Inflammatory macrophage (primary cell): ENCODE measurements around the gene STARD8.
"Not testable (repeated sequence)": the region's sequence is repeated elsewhere in the genome, so short reads cannot be mapped to it uniquely, and the experiment has no call there.

Experiments used
- DNase-seq, 2 donors: peaks; one replicate each; pipeline ENCODE4 v3.0.0-alpha.2; 2020 to 2022

Gene STARD8

DNA sequence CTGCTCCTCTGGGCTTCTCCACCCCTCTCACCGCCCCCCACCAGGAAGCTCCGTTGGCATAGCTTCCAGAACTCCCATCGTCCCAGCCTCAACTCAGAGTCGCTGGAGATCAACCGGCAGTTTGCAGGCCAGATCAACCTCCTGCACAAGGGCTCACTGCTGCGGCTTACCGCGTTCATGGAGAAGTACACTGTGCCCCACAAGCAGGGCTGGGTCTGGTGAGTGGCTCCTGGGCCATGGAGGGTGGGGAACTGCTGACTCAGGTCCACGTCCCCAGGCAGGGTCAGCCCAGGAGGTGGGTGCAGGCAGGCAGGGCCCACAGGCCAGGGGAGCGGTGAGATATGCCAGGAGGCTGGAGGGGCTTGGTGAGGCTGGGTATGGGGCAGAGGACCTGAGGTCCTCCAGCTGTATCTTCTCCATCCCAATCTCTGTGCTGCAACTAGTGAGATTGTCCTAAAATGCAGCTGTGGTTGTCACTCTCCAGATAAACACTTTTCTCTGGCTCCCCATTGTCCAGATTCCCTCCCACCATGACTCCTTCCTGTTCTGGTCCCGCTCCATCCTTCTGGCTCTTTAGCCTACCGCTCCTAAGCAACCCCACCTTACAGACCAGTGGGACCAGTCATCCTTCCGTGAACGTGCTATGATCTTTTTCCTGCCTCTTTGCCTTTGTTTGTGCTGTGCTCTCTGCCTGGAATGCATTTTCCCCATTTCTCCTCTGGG lies 71.9 kb downstream of the STARD8 start:
- no peak for DNase-seq

DNA sequence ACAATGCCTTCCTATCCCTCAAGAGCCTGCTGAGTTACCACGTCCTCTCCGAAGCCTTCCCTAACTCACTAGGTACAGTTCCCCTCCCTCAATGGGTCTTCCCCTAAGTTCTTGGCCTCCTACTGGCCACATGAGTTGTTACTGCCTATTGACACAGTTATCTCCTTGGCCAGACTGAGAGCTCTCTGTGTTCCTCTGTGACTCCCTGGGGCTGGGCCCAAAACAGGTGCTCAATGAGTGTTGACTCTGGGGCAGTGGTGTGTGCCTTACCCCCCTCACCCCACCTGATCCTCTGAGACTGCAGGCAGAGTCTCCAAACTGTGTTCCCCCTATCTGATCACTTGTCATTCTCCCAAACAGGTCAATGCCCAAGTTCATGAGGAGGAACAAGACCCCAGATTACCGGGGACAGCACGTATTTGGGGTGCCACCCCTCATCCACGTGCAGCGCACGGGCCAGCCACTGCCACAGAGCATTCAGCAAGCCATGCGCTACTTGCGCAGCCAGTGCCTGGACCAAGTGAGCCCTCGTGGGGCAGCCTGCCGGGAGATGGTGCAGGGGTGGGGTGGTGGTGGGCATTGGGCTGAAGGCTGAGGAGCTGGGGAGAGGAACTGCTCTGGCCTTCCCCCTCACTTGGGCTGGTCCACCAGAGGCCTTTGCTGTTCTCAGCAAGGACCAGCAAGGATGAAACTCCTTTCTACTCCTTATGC lies 72.6 kb downstream of the STARD8 start:
- DNase-seq: no peak

DNA sequence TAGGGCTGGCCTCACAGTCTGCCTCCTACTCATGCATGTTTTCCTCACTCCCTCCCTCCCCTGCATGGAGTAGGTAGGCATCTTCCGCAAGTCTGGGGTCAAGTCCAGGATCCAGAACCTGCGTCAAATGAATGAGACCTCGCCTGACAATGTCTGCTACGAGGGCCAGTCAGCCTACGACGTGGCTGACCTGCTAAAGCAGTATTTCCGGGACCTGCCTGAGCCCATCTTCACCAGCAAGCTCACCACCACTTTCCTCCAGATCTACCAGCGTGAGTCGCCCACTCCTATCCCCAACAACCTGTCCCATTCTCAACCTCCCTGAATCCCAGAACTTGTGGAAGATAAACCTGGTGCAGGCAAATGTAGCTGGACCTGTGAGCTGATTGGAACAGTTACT lies 73.4 kb downstream of the STARD8 start:
- DNase-seq: no peak

DNA sequence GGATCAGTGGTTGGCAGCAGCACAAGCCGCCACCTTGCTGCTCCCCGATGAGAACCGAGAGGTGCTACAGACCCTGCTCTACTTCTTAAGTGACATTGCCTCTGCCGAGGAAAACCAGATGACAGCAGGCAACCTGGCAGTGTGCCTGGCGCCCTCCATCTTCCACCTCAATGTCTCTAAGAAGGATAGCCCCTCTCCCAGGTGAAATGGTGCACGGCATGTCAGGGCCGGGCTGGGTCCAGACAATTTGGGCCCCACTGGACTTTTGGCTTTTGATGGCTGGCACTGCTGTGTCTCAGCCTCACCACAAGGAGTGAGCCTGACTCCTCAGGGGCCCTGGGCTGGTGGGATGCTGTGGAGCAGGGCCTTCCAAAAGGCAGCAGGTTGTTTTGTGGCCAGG lies 74.1 kb downstream of the STARD8 start:
- no peak for DNase-seq

DNA sequence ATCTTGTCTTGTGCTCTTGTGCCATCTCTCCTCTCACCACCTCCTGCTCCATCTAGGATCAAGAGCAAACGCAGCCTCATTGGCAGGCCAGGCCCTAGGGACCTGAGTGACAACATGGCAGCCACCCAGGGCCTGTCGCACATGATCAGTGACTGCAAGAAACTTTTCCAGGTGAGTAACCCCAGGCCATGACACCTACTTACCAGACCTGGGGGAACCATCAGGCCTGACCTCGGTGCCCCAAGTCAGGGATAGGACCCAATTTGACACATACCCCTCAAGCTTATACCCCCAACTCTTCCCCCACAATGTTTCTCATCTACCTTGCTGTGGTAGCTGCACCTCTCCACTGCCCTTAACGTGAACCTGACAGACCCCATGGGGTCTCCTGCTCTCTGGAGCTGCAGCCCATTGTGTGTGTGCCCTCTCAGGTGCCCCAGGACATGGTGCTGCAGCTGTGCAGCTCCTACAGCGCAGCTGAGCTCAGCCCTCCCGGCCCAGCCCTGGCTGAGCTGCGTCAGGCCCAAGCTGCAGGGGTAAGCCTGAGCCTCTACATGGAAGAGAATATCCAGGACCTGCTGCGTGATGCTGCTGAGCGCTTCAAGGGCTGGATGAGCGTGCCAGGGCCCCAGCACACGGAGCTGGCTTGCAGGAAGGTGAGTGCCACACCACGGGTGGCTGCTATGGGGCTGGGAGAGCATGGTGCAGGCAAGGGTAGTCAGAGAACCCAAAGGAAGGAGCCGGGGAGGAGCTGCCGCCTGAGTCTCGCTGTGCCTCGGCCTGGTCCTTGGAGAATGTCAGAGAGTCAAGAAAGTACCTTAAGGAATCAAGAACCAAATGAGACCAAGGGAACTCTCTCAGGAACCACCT lies 74.8 kb downstream of the STARD8 start:
- no peak for DNase-seq

DNA sequence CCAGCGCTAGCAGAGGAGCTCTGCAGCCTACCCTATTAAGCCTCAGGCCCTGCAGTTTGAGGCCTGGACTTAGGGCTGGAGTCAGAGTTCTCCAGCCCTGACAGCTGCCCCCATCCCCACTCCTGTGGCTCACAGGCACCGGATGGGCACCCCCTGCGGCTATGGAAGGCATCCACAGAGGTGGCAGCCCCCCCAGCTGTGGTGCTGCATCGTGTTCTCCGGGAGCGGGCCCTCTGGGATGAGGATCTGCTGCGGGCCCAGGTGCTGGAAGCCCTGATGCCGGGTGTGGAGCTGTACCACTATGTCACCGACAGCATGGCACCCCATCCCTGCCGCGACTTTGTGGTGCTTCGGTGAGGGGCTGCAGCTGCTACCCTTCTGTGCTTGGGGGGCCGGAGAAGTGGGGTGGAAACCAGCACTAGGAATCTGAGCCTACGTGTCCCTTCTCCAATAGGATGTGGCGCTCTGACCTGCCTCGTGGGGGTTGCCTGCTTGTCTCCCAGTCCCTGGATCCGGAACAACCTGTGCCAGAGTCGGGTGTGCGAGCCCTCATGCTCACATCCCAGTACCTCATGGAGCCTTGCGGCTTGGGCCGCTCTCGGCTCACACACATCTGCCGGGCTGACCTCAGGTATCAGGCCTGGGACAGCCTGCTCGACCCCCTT lies 76.2 kb downstream of the STARD8 start:
- no peak for DNase-seq

DNA sequence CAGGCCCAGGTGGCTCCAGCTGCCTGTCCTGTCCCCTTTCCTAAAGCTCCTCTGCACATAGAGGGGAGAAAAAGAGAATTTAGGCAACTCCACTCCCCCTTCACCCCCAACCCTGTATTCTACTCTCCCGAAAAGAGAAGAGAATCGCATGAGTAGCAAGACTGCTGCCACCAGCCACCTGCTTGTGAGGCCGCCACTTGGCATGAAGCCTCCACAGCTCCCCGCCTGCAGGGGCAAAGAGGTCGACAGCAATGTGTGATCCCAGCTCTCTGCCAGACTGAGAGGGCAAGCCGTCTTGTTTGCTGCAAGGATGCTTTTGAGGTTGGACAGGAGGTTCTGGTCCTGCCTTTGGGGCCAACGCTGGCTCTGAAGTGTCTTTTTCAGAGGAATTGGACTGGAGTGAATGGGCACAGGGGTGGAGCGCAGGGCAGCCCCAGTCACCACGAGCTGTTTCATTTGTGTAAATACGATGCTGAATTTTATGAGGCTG lies 77.1 kb downstream of the STARD8 start:
- DNase-seq: no peak

DNA sequence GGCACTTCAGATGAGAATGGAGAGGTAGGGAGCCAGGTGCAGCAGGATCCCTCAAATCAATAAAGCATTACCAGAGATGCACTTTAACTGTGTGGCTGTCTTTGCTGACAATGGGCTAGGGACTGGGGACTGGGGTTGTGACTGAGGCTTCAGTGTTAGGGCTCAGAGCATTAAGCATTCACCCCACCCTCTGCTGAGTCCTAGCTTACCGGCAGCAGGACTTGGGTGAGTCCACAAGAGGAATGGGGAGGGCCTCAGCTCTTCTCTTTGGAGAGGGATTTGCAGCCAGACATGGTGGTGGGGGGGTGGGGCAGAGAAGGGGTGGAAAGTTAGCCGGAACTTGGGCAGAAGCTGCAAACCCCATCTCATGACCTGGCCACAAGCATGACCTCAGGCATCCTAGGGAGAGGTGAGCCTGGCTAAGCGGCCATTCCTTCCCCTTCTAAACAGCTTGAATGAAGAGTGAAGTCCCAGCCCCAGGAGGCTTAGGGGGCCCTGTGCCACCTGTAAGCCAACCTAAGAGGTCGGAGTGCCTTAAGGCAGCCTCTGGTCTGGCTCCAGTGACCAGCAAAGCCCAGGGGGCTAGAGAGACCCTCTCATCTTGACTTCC lies 78.4 kb downstream of the STARD8 start:
- DNase-seq: no peak

DNA sequence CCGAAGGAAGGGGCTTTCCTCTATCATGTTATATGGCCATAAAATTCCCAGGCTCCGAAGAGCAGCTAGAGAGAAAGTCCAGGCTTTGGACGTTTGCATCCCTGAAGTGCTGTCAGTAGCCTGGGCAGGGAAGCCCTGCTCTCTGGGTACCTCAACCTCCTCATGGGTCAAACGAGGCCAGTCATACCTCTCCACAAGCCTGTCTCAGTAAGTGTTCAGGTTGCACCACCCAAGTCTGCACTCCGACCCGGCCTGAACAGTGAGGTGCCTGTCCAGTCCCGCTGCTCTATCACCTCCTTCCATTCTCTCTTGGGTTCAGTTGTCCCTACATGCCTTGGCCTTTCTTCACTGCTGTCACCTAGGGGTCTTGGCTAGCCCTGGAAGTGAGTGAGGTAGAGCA lies 78.9 kb downstream of the STARD8 start:
- DNase-seq: no peak

DNA sequence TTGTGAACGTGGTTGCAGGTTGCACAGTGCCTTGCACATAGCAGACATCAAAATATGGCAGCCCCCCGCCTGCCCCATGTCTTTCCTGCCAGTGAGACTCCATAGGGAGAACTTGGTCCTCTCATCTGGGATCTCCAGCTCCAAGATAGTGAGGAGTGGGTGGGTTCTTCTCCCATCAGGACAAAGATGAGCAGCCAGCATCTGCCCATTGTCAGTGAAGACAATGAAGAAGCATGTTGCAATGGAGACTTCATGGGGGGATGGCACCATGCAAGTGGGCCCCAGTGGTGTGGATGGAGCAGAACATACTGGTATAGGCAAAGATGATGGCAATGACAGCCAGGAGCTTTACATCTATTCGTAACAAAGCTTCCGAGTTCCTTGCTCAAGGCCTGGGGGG lies 80.2 kb downstream of the STARD8 start:
- no peak for DNase-seq

DNA sequence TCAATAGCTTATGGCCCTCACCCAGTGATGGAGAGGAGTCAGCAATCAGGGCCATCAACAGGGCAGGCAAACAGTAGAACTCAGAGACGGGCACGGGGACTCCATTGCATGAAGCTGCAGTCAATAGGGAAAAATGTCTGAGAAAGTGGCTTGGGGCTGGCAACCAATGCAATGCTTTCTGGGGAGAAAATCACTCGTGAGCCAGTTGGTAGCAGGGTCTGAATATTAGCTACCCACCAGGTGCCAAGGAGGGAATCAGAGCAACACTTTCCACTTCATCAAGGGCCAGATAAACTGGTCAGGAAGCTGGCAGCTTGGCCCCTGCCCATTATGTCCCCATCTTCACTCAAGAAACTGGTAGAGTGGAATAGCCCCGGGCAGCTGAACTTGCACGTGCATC lies 80.7 kb downstream of the STARD8 start:
- DNase-seq: no peak

DNA sequence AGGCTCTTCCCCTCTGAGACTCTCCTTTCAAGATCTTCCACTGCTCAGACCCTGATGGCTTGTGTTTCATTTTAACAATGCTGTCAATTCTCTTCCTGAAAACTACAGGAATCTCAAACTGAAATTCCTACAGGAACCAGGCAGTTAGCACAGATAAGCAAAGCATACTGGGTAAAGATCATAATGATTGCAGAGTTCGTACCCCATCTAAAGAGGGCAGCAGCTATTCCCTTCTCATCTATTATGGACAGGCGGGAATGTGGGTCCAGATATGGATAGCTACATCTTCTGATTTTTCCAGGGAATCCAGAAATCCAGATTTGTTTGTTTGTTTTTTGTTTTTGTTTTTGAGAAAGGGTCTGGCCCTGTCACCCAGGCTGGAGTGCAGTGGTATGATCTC lies 83.8 kb downstream of the STARD8 start:
- DNase-seq: no peak

DNA sequence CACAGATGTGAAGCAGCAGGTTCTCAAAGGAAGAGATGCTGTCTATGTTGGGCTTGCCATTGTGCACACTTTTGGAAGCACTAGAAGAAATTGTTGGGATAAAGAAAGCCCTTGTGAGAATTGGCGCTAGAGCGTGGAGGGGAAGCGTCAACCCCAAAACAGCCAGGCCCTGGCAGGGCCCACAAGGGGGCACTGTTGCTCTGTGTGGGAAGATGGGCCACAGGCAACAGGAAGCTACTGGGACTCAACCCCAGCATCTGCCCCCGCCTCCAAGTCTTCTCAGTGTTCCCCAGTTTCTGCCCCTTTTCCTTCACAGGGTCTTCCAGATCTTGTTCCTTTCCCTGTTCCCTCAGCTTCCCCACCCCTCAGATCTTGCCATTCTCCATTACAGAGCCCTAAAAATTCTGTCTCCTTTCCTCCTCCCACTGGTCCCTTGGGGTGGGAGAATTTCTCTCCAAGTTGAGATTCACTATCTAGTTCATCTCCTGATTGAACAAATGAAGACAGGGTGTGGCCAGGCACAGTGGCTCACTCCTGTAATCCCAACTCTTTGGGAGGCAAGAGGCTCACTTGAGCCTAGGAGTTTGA lies 85.5 kb downstream of the STARD8 start:
- DNase-seq: peak; percentile 66 to 71

DNA sequence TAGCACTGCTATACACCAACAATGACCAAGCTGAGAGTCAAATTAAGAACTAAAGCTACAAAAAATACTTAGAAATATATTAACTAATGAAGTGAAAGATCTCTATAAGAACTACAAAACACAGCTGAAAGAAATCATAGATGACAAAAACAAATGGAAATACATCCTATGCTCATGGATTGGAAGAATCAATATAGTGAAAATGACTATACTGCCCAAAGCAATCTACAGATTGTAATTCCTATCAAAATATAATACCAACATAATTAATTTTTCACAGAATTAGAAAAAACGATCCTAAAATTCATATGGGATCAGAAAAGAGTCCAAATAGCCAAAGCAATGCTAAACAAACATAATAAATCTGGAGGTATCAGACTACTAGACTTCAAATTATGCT lies 87.8 kb downstream of the STARD8 start:
- no peak for DNase-seq

DNA sequence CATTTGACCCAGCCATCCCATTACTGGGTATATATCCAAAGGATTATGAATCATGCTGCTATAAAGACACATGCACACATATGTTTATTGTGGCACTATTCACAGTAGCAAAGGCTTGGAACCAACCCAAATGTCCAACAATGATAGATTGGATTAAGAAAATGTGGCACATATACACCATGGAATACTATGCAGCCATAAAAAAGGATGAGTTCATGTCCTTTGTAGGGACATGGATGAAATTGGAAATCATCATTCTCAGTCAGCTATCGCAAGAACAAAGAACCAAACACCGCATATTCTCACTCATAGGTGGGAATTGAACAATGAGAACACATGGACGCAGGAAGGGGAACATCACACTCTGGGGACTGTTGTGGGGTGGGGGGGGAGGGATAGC lies 94.4 kb downstream of the STARD8 start:
- DNase-seq: not testable (repeated sequence)

DNA sequence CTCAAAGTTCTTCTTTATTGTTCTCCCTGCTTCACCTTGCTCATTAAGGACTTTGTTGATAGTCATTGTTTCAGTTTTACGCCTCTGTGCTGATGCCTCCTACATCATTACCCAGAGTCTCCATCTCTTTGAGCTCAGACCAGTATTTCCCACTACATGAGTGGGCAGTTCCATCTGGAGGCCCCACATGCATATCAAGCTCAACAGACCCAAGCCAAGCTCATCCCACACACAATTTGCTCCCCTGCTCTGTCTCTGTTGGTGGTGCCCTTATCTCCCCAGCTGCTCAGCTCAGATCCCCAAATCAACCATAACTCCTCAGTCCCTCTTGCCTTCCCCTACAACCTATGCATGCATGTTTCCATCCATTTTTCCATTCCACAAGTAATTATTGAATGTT lies 96.3 kb downstream of the STARD8 start:
- DNase-seq: no peak

DNA sequence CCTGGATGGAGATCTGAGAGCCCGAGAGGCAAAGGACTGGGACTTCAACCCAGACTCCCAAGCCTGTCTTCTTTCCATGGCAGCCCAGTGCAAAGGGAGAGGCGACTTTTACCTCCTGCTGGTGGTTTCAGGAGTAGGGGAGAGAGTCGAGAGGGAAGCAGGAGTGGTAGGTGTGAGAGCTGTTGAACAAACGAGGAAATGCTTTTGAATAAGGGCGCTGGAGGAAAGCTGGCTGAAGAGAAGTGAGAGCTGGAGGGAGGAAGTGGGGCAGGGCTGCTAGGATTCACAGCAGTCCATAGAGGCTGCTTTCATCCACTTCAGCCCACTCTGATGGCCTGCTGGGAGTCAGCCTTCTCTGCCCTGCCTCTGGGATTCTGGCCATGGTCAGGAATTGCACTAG lies 99.5 kb downstream of the STARD8 start:
- peak in 1 of 2 donors; percentile 1 for DNase-seq

DNA sequence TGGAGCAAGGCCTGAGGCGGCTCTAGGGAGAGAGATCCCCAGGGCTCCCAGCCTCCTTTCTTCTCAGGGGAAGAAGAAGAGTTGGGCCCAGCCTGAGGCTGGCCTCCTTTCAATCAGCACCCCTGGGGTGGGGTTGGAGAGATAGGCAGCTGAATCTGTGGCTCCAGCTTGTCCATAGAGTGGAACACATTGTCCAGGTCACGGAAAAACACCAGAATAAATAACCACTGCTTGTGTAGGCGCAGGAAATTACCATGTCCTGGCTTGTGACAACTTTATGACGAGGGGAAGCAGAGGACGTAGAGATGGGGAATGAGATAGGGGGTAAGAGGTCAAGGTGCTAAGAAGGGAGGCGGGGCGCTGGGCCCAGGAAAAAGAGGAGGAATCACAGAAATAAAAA lies 100.6 kb downstream of the STARD8 start:
- no peak for DNase-seq

DNA sequence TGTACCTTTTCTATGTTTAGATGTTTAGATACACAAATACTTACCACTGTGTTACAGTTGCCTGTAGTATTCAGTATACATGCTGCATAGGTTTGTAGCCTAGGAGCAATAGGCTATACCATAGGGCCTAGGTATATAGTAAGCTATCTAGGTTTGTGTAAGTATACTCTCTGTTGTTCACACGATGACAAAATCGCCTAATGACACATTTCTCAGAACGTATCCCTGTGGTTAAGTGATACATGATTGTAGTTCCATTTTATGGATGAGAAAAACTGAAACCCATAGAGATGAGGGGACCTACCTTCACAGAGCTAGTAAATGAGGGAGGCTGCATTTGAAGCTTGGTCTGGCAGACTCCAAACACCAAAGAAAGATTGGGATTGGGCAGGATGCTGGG lies 102.0 kb downstream of the STARD8 start:
- DNase-seq: no peak

DNA sequence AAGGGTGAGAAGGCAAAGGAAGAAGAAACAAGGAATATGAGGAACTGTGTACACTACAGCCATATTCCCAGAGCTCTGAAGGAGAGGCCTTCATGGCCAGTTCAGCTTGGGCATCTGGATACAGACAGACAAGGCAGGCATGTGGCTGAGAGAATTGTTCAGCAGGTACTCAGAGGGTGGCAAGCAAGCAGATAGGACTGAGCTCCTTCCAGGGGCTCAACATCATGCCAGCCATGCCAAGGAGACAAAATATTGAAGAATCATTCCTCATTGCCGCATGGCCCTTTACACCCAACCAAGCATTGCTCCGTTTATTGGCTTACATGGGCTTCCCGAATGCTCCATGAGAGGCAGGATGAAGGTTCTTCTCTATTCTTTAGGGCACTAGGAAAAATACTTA lies 102.8 kb downstream of the STARD8 start:
- no peak for DNase-seq

DNA sequence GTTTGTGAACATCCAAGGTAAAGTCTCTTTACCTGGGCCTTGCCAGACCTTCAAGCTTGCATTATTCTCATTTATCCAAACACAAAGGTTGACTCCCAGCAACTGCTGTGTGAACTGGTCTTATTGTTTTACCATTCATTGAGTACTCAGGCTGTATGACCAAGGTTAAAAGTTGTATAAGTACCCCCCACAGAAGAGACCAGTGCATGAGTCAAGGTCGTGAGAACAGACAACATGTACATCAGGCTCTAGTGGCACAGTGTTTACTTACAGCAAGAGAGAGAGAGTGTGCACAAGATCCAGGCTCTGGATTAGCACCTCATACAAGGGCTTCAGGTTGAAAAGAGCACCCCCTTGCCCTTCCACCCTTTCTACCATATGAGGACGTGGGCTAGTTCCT lies 103.9 kb downstream of the STARD8 start:
- DNase-seq: no peak

DNA sequence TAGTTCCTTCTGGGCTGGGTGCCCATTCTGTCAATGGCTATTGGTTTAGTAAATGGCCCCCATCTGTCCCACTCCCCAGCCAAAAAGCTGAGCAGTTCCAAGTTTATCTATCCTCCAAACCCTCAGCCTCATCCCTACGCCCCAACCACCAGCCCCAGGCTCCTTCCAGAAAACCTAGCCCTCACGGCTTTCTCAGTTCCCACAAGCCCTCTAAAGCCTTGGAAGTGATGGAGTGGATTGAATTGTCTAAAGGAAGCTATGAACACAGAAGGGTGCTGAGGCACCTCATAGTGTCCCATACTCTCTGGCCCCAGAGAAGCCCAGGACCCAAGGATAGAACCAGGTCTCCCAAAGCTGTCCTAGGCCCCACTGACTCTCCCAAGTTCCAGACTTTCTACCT lies 105.8 kb downstream of the STARD8 start:
- DNase-seq: no peak
